NB4 (cell line): Measurements from ENCODE around the gene RNF31.

Experiments used
- CTCF ChIP-seq: IDR thresholded peaks from one replicate; pipeline ENCODE4 v1.5.1; 2012; ENCODE audit warnings: low read depth, low read length
- MYC ChIP-seq: IDR thresholded peaks from 2 replicates; pipeline ENCODE4 v1.6.1; 2011; ENCODE audit warnings: low read depth, low read length
- TF ChIP-seq, protein P1 (sequence below): IDR thresholded peaks from 2 replicates; pipeline ENCODE4 v1.6.1; 2011; ENCODE audit warnings: low read depth, low read length

DNA sequence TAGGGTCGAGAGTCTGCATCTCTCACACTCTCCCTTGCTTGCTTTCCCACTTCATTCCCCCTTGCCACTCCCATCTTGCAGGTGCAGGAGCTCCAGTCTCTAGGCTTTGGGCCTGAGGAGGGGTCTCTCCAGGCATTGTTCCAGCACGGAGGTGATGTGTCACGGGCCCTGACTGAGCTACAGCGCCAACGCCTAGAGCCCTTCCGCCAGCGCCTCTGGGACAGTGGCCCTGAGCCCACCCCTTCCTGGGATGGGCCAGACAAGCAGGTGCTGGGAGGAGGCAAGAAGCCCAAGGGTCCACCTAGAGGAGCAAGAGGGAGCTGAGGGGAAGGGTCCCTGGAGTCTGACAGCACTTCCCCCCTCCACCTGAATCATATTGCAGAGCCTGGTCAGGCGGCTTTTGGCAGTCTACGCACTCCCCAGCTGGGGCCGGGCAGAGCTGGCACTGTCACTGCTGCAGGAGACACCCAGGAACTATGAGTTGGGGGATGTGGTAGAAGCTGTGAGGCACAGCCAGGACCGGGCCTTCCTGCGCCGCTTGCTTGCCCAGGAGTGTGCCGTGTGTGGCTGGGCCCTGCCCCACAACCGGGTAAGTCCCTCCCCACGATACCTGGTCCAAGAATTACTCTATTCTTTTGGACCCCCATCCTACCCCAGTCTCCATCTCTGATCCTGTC, 4.2 kb downstream of the RNF31 start:
- TF ChIP-seq, protein P1, sequence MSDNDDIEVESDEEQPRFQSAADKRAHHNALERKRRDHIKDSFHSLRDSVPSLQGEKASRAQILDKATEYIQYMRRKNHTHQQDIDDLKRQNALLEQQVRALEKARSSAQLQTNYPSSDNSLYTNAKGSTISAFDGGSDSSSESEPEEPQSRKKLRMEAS, result no peak
- TF ChIP-seq CTCF (no peak), MYC (no peak)
